ENCODE measurements around the gene USP10.
"Not testable (repeated sequence)": the region's sequence is repeated elsewhere in the genome, so short reads cannot be mapped to it uniquely, and the experiment has no call there.

Gene USP10

GRCh38 chr16:84675423-84675822, 24.4 kb upstream of the USP10 start:
- no peak for DNase-seq

GRCh38 chr16:84675884-84676283, 23.9 kb upstream of the USP10 start:
- no peak for DNase-seq

- no peak for DNase-seq
These were observed 22.6 kb upstream of the USP10 start for GRCh38 chr16:84677017-84677803.

GRCh38 chr16:84677849-84678248, 22.0 kb upstream of the USP10 start:
- no peak for DNase-seq

- no peak for DNase-seq
These were observed 21.3 kb upstream of the USP10 start for GRCh38 chr16:84678541-84678940.

- no peak for DNase-seq
These were observed 19.5 kb upstream of the USP10 start for GRCh38 chr16:84680165-84680842.

- DNase-seq, result no peak
These were observed 18.8 kb upstream of the USP10 start for GRCh38 chr16:84680843-84681629.

GRCh38 chr16:84683691-84684591, 15.9 kb upstream of the USP10 start:
- no peak for DNase-seq

- DNase-seq, result no peak
These were observed 15.2 kb upstream of the USP10 start for GRCh38 chr16:84684592-84684965.

- no peak for DNase-seq
These were observed 14.6 kb upstream of the USP10 start for GRCh38 chr16:84685210-84685609.

GRCh38 chr16:84686707-84687298, 13.0 kb upstream of the USP10 start:
- DNase-seq, result no peak

GRCh38 chr16:84687715-84688114, 12.1 kb upstream of the USP10 start:
- DNase-seq, result peak; percentile 94

GRCh38 chr16:84688163-84688562, 11.6 kb upstream of the USP10 start:
- not testable (repeated sequence) for DNase-seq

GRCh38 chr16:84689111-84689510, 10.7 kb upstream of the USP10 start:
- DNase-seq, result no peak

GRCh38 chr16:84690088-84690819, 9.5 kb upstream of the USP10 start:
- DNase-seq, result no peak

- peak; percentile 69 for DNase-seq
These were observed 7.2 kb upstream of the USP10 start for GRCh38 chr16:84692451-84693214.

GRCh38 chr16:84693869-84694268, 5.9 kb upstream of the USP10 start:
- DNase-seq, result not testable (repeated sequence)

GRCh38 chr16:84694980-84695379, 4.8 kb upstream of the USP10 start:
- DNase-seq, result no peak

GRCh38 chr16:84699147-84699711, 571 bp upstream of the USP10 start:
- DNase-seq, result no peak

Data from inflammatory macrophage treated with lipopolysaccharide for 4 hours (primary cell).